HG03175 (cell line): Measurements from ENCODE around the gene SERPINF2.
"Not testable (repeated sequence)": the region's sequence is repeated elsewhere in the genome, so short reads cannot be mapped to it uniquely, and the experiment has no call there.

ENCODE experiments used
- ATAC-seq: cut with Tn5 transposase; IDR thresholded peaks from one replicate; pipeline ENCODE4 v1.9.1; 2021; ENCODE audit warnings: mild to moderate bottlenecking, moderate library complexity; ENCODE audit not compliant: unreplicated experiment

The SERPINF2 gene

DNA sequence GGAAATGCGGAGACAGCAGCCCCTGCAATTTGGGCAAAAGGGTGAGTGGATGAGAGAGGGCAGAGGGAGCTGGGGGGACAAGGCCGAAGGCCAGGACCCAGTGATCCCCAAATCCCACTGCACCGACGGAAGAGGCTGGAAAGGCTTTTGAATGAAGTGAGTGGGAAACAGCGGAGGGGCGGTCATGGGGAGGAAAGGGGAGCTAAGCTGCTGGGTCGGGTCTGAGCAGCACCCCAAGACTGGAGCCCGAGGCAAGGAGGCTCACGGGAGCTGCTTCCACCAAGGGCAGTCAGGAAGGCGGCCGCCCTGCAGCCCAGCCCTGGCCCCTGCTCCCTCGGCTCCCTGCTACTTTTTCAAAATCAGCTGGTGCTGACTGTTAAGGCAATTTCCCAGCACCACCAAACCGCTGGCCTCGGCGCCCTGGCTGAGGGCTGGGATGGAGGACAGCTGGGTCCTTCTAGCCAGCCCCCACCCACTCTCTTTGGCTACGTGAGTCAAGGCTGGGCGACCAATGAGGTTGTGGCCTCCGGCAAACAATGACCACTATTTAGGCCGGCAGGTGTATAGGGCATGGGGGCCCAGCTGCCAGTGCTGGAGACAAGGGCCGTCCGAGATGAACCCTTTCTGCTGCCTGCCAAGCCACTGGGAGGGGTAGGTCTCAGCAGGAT is 19.7 kb downstream of the SERPINF2 start:
- ATAC-seq: no peak

DNA sequence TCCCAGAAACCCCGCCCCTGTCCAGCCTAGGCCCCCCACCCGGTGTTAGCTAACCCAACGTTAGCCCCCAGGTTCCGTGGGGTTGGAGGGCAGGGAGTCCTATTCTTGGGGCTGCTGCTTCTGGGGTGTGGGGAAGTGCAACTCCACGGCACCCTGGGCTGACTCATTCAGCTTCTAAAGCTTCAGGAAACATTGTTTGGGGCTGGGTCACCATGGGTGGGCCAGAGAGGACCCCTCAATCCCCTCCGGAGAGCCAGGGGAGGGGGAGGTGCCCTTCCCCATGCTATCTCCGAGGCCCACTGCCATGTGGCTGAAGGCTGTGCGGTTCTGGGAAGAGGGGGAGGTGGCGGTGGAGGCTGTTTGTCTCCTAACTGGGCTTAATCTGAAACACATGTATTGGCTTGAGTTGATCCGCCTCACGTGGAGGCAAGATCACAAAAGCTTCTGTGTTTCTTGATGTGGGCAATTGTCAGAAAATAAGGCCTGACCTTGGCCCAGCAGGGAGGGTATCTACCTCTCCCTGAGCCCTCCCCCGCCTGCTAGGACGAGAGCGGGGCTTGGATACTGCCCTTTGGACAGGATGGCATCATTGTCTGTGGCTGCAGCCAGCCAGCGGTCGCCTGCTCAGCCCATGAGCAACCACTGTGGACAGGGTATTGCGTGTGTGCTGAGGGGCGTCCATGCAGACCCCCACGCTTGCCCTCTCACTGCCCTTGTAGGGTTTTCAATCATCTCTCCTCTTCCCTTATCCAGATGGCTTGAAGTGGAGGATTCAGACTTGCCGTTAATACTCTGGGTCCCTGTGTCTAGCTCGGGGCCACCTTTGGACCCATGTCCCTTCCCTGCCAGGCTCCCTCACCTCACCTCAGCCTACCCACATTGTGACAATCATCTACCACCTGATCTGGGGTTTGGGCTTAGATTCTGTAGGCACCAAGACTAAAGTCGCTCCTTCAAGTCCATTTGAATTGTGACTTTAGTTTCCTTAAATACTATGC is 20.5 kb downstream of the SERPINF2 start:
- ATAC-seq: no peak

GRCh38 chr17:1764284-1764683 is 21.6 kb downstream of the SERPINF2 start:
- ATAC-seq: no peak

DNA sequence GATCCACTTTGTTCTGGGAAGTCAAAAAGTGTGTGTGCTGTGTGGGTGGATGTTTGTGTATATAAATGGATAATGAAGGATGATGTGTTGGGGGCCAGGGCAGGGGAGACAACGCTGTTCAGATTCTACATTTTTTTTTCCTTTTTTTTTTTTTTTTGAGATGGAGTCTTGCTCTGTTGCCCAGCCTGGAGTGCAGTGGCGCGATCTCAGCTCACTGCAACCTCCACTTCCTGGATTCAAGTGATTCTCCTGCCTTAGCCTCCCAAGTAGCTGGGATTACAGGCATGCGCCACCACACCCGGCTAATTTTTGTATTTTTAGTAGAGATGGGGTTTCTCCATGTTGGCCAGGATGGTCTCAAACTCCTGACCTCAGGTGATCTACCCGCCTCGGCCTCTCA is 22.0 kb downstream of the SERPINF2 start:
- not testable (repeated sequence) for ATAC-seq

GRCh38 chr17:1765576-1765975 is 22.9 kb downstream of the SERPINF2 start:
- no peak for ATAC-seq

- no peak for ATAC-seq
Observed at GRCh38 chr17:1766382-1767135, 23.9 kb downstream of the SERPINF2 start.

DNA sequence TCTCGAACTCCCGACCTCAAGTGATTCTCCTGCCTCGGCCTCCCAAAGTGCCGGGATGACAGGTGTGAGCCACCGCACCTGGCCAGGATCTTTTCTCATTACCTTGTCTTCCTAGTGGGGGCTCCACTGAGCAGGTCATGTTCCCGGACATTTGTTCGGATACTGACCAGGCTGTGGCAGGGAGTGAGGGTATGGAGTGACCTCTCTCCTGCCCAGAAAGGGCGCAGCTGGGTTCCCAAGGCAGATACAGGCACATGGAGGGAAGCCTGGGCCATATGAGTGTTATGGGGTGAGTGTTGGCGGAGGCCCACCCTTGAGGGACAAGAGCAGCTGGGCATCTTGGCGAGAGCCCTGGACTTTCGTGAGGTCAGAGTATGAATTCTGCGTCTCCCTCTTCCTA is 24.7 kb downstream of the SERPINF2 start:
- no peak for ATAC-seq

GRCh38 chr17:1769822-1770477 is 27.3 kb downstream of the SERPINF2 start:
- no peak for ATAC-seq

DNA sequence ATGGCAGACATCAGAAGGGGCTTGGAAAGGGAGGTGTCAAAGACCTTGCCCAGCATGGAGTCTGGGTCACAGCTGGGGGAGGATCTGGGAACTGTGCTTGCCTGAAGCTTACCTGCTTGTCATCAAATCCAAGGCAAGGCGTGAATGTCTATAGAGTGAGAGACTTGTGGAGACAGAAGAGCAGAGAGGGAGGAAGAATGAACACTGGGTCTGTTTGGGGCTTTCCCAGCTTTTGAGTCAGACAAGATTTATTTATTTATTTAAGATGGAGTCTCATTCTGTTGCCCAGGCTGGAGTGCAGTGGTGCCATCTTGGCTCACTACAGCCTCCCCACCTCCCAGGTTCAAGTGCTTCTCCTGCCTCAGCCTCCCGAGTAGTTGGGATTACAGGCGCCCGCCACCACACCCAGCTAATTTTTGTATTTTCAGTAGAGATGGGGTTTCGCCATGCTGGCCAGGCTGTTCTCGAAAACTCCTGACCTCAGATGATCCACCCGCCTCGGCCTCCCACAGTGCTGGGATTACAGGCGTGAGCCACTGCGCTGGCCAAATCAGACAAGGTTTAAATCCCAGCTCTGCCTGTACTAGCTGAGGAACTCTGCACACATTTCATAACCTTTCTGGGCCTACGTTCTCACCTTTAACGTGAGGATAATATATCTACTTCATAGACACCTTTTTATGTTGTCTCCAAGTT is 30.5 kb downstream of the SERPINF2 start:
- ATAC-seq: not testable (repeated sequence)

DNA sequence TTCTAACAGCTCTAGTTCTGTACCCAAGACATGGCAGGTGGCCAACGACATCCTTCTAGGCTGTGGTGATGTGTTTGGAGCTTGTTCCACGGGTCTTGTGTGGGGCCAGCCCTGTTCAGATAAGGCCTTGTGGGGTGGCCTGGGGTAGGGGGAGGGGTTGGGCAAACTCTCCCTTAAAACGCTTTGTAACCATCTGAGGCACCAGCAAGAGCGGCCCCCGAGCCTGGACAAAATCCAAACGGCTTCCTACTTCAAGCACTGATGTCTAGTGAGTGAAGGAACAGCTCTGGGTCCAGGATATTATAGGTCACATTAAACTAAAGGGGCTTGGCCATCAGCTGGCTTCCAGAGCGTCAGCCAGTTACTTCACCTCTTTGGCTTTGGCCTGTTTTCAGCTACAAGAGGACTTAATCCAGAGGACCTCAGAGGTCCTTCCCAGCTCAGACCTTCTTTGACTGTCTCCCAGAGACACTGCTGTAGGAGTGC is 31.1 kb downstream of the SERPINF2 start:
- no peak for ATAC-seq

DNA sequence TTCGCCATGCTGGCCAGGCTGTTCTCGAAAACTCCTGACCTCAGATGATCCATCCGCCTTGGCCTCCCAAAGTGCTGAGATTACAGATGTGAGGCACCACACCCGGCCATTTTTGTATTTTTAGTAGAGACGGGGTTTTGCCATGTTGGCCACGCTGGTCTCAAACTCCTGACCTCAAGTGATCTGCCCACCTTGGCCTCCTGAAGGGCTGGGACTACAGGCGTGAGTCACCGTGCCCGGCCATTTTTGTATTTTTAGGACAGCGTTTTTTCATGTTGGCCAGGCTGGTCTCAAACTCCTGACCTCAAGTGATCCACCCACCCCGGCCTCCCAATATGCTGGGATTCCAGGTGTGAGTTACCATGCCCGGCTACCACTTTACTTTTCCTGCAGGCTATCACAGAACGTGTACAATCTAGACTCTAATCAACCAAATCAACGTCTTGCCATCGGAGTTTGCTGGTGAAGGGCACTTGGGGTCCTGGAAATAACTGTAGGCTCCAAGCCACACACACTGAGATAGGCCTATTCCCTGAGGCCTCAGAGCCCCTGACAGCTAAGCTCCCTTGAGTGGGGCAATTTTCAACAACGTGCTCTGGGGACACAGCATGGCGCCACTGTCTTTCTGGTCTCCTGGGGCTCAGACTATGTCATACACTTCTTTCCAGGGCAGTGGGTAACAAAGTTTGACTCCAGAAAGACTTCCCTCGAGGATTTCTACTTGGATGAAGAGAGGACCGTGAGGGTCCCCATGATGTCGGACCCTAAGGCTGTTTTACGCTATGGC is 31.9 kb downstream of the SERPINF2 start:
- ATAC-seq: no peak

GRCh38 chr17:1776328-1776727 is 33.7 kb downstream of the SERPINF2 start:
- no peak for ATAC-seq

- ATAC-seq: no peak
Observed at GRCh38 chr17:1776857-1777256, 34.2 kb downstream of the SERPINF2 start.

- no peak for ATAC-seq
Observed at GRCh38 chr17:1779571-1780131, 37.0 kb downstream of the SERPINF2 start.

DNA sequence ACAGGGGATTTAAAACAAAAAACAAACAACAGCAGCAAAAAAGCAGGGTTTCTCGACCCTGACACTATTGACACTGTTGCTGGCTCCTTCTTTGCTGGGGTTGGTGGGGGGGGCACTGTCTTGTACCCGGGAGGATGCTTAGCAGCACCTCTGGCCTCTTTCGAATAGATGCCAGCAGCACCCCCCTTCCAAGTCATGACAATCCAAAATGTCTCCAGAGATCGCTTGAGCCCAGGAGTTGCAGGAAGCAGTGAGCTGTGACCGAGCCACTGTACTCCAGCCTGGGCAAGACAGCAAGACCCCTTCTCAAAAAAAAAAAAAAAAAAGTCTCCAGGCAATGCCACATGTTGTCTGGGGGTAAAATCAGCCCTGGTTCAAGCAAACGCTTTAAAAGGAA is 39.5 kb downstream of the SERPINF2 start:
- no peak for ATAC-seq

DNA sequence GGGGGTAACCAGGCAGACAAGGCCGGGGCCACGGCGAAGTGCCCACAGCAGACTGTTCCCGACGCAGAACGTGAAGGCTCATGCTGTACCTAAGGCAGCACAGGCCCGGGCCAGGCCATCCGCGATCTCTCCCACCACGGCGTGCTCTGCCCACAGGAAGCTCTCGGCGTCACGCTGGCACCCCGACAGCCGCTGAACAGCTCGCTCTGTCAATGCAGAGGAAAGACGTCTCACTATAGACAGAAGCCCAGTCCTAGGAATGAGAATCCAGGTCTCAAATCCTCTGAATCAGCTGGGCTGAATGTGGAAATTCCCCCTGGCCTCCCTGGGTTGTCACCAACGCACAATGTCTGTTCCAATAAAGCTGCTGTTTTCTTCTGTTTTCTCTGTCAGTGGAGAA is 40.6 kb downstream of the SERPINF2 start:
- no peak for ATAC-seq

GRCh38 chr17:1783834-1784611 is 41.4 kb downstream of the SERPINF2 start:
- no peak for ATAC-seq

DNA sequence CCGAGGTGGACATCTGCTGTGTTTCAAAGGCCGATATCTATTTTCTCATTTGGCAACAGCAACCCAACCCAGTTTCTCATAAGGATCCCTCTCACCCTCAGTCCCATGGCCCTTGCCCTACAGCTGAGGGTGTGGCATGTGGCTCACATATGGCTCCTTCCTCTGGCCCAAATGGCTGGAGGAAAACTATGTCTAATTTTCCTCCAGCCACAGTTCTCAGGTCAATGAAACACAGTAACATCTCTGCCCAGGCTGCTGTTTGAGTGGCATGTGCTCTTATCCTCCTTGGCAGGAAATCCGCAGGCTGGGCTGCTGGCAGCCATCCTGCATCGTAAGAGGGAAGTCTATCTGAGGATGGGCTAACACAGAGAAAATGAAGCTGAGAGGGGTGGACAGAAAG is 43.3 kb downstream of the SERPINF2 start:
- ATAC-seq: no peak
